ENCODE data around the gene RAP1GAP2.

Gene RAP1GAP2

GRCh38 chr17:2856727-2857126, 60.5 kb downstream of the RAP1GAP2 start:
- Histone ChIP-seq H3K9ac (ENCODE audit: low read depth, low read length) (no peak overlapping the region), H3K27me3 (ENCODE audit: insufficient read depth, low read length, poor library complexity) (peaks cover 52% of the 10 kb centered on the region), H3K4me1 (ENCODE audit: insufficient read depth, low read length) (peaks cover 18% of the 10 kb centered on the region), H3K36me3 (ENCODE audit: insufficient read depth, low read length) (no peaks in the 10 kb centered on the region), H2AFZ (ENCODE audit: low read depth, low read length) (no peak overlapping the region), H3K4me2 (ENCODE audit: insufficient read depth, low read length) (no peak overlapping the region), H3K27ac (ENCODE audit: low read length) (no peak overlapping the region), H3K4me3 (ENCODE audit: low read depth in 1 of 2, low read length in 2 of 2) (no peak overlapping the region), H3K9me3 (ENCODE audit: insufficient read depth, low read length, severe bottlenecking) (no peaks in the 10 kb centered on the region), H4K20me1 (ENCODE audit: insufficient read depth, low read length) (peaks cover 18% of the 10 kb centered on the region), H3K79me2 (ENCODE audit: insufficient read depth, low read length) (no peaks in the 10 kb centered on the region)
- TF ChIP-seq, protein P1, sequence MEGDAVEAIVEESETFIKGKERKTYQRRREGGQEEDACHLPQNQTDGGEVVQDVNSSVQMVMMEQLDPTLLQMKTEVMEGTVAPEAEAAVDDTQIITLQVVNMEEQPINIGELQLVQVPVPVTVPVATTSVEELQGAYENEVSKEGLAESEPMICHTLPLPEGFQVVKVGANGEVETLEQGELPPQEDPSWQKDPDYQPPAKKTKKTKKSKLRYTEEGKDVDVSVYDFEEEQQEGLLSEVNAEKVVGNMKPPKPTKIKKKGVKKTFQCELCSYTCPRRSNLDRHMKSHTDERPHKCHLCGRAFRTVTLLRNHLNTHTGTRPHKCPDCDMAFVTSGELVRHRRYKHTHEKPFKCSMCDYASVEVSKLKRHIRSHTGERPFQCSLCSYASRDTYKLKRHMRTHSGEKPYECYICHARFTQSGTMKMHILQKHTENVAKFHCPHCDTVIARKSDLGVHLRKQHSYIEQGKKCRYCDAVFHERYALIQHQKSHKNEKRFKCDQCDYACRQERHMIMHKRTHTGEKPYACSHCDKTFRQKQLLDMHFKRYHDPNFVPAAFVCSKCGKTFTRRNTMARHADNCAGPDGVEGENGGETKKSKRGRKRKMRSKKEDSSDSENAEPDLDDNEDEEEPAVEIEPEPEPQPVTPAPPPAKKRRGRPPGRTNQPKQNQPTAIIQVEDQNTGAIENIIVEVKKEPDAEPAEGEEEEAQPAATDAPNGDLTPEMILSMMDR (IDR thresholded peaks at IDR 0.05; ENCODE audit: borderline replicate concordance, extremely low read depth, low read length, poor library complexity, severe bottlenecking): no peak
- no peak for TF ChIP-seq EZH2 (IDR thresholded peaks at IDR 0.05; ENCODE audit: borderline replicate concordance, low read depth, low read length, severe bottlenecking)
- no peak for ATAC-seq (ENCODE audit: insufficient read depth, low read depth)
- DNase-seq: no peak

- ATAC-seq (ENCODE audit: insufficient read depth, low read depth) (no peak), DNase-seq (no peak)
- Histone ChIP-seq H3K9ac (ENCODE audit: low read depth, low read length) (no peak overlapping the region), H3K4me3 (ENCODE audit: low read depth in 1 of 2, low read length in 2 of 2) (no peak overlapping the region), H2AFZ (ENCODE audit: low read depth, low read length) (no peak overlapping the region), H3K4me2 (ENCODE audit: insufficient read depth, low read length) (no peak overlapping the region), H3K36me3 (ENCODE audit: insufficient read depth, low read length) (no peaks in the 10 kb centered on the region), H4K20me1 (ENCODE audit: insufficient read depth, low read length) (0 out of 2 replicates have a peak, but pooled peaks cover 5% of the 10 kb centered on the region), H3K79me2 (ENCODE audit: insufficient read depth, low read length) (no peaks in the 10 kb centered on the region), H3K27me3 (ENCODE audit: insufficient read depth, low read length, poor library complexity) (peaks cover 21% of the 10 kb centered on the region), H3K27ac (ENCODE audit: low read length) (no peak overlapping the region), H3K4me1 (ENCODE audit: insufficient read depth, low read length) (no peaks in the 10 kb centered on the region), H3K9me3 (ENCODE audit: insufficient read depth, low read length, severe bottlenecking) (no peaks in the 10 kb centered on the region)
- no peak for TF ChIP-seq EZH2 (IDR thresholded peaks at IDR 0.05; ENCODE audit: borderline replicate concordance, low read depth, low read length, severe bottlenecking)
- TF ChIP-seq, protein P1 (IDR thresholded peaks at IDR 0.05; ENCODE audit: borderline replicate concordance, extremely low read depth, low read length, poor library complexity, severe bottlenecking): no peak
Measured at GRCh38 chr17:2860045-2860444, 63.8 kb downstream of the RAP1GAP2 start.

DNA sequence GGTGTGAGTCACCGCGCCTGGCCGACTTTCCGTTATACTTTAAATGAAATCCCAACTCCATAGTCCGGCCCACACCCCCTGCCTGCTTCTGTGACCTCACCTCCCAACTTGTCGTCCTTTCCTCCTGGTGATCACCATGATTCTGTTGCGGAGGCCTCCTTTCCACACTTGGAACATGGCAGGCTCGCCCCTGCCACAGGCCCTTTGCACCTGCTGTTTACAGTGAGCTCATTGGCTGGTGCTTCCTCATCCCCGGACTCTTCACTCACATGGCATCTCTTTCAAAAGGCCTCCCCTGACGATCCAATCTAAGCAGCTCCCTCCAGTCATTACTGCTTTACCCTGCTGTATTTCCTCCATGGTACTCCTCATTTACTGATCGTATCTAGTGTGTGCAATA, 64.6 kb downstream of the RAP1GAP2 start:
- no peak overlapping the region for H2AFZ ChIP-seq (ENCODE audit: low read depth, low read length)
- peaks cover 14% of the 10 kb centered on the region for H3K27me3 ChIP-seq (ENCODE audit: insufficient read depth, low read length, poor library complexity)
- no peaks in the 10 kb centered on the region for H3K36me3 ChIP-seq (ENCODE audit: insufficient read depth, low read length)
- TF ChIP-seq, protein P1 (IDR thresholded peaks at IDR 0.05; ENCODE audit: borderline replicate concordance, extremely low read depth, low read length, poor library complexity, severe bottlenecking): no peak
- no peak for TF ChIP-seq EZH2 (IDR thresholded peaks at IDR 0.05; ENCODE audit: borderline replicate concordance, low read depth, low read length, severe bottlenecking)
- ATAC-seq (ENCODE audit: insufficient read depth, low read depth): no peak
- no peak overlapping the region for H3K4me2 ChIP-seq (ENCODE audit: insufficient read depth, low read length)
- H3K9ac ChIP-seq (ENCODE audit: low read depth, low read length): no peak overlapping the region
- no peaks in the 10 kb centered on the region for H3K9me3 ChIP-seq (ENCODE audit: insufficient read depth, low read length, severe bottlenecking)
- no peak for DNase-seq
- H3K4me3 ChIP-seq (ENCODE audit: low read depth in 1 of 2, low read length in 2 of 2): no peak overlapping the region
- no peaks in the 10 kb centered on the region for H3K4me1 ChIP-seq (ENCODE audit: insufficient read depth, low read length)
- no peaks in the 10 kb centered on the region for H3K79me2 ChIP-seq (ENCODE audit: insufficient read depth, low read length)
- no peak overlapping the region for H3K27ac ChIP-seq (ENCODE audit: low read length)
- H4K20me1 ChIP-seq (ENCODE audit: insufficient read depth, low read length): 0 out of 2 replicates have a peak, but pooled peaks cover 5% of the 10 kb centered on the region

DNA sequence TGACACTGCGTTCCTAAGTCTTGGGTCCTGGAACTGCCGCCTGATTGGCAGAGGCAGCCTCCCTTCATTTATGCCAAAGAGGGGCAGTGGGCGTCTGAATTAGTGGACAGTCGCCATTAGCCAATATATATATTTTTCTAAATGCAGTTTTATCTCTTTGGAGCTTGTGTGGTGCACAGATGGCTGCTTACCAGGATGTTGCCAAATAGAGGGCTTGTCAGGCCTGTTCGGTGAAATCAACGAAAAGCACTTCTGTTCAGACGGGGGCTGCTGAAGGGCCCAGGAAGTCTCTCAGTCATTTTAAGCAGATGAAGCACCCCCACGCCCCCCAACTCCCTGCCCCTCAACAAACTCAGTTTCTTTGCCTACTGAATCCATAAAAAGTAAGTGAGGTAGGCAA, 66.0 kb downstream of the RAP1GAP2 start:
- no peak for ATAC-seq (ENCODE audit: insufficient read depth, low read depth)
- no peak overlapping the region for H3K9ac ChIP-seq (ENCODE audit: low read depth, low read length)

More for the DNA sequence above, 66.0 kb downstream of the RAP1GAP2 start:
- Histone ChIP-seq H3K4me1 (ENCODE audit: insufficient read depth, low read length) (no peaks in the 10 kb centered on the region), H4K20me1 (ENCODE audit: insufficient read depth, low read length) (0 out of 2 replicates have a peak, but pooled peaks cover under 1% of the 10 kb centered on the region), H3K9me3 (ENCODE audit: insufficient read depth, low read length, severe bottlenecking) (no peaks in the 10 kb centered on the region), H3K4me3 (ENCODE audit: low read depth in 1 of 2, low read length in 2 of 2) (no peak overlapping the region), H2AFZ (ENCODE audit: low read depth, low read length) (no peak overlapping the region), H3K27me3 (ENCODE audit: insufficient read depth, low read length, poor library complexity) (peaks cover 2% of the 10 kb centered on the region), H3K79me2 (ENCODE audit: insufficient read depth, low read length) (no peaks in the 10 kb centered on the region), H3K36me3 (ENCODE audit: insufficient read depth, low read length) (no peaks in the 10 kb centered on the region), H3K27ac (ENCODE audit: low read length) (no peak overlapping the region), H3K4me2 (ENCODE audit: insufficient read depth, low read length) (no peak overlapping the region)
- TF ChIP-seq, protein P1 (IDR thresholded peaks at IDR 0.05; ENCODE audit: borderline replicate concordance, extremely low read depth, low read length, poor library complexity, severe bottlenecking): no peak
- TF ChIP-seq EZH2 (IDR thresholded peaks at IDR 0.05; ENCODE audit: borderline replicate concordance, low read depth, low read length, severe bottlenecking): no peak
- DNase-seq: no peak

Measured in DND-41 (cell line).